ENCODE results near the gene TSNAXIP1.
"Not testable (repeated sequence)": the region's sequence is repeated elsewhere in the genome, so short reads cannot be mapped to it uniquely, and the experiment has no call there.

The TSNAXIP1 gene

DNA sequence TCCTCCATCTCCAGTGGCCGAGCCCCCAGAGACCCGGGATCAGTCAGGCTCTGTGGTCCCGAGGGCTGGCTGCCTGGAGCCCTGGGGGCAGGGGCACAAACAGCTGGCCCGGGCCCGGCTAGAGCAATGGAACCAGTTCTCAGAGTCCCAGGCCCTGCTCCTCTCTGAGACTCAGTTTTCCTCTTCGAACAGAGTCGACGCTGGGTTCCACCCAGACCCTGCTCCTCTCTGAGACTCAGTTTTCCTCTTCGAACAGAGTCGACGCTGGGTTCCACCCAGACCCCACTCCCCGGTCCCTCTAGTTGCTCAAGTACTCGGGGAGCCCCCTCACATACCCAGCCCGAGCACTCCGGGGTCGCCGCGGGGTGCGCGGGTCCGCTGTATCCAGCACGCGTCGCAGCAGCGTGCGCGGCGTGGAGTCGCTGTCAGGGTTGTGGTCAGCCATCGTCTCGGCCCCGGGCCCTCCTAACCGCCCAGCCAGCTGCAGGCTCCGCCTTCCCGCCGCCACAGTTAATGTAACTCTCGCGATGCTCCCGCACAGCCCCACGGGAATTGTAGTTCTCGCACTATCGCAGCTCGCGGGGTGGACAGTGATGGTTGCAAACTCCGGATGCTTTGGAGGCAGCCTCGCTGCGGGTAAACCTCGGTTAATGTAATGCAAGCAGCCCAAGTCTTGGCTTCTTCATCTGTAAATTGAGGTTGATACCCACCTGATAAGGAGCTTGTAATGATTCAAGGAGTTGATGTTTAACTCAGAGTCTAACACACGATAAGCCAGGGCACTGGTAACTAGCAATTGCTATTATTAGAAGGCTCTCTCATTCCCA, 26.9 kb downstream of the TSNAXIP1 start:
- FAIRE-seq: no peak
- DNase-seq (ENCODE audit: low spot score): peak; percentile 75

DNA sequence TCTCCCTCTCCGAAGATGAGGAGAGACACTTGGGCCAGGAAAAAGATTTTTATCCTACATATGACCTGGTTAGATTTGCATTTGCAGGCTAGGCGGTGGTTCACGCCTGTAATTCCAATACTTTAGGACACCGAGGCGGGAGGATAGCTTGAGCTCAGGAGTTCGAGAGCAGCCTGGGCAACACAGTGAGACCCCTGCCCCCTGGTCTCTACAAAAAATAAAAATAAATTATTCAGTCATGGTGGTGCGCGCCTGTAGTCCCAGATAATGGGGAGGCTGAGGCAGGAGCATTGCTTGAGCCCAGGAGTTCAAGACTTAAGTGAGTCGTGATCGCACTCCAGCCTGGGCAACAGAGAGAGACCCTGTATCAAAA, 27.5 kb downstream of the TSNAXIP1 start:
- DNase-seq (ENCODE audit: low spot score) (no peak), FAIRE-seq (no peak)

DNA sequence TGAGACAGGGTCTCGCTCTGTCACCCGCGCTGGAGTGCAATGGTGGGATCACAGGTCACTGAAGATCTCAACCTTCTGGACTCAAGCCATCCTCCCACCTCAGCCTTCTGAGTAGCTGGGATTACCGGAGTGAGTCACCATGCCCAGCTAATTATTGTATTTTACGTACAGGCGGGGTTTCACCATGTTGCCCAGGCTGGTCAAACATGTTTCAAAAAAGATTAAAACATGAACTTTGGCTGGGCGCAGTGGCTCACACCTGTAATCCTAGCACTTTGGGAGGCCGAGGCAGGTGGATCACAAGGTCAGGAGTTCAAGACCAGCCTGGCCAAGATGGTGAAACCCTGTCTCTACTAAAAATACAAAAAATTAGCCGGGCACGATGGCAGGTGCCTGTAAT, 30.5 kb downstream of the TSNAXIP1 start:
- not testable (repeated sequence) for FAIRE-seq; DNase-seq (ENCODE audit: low spot score)

DNA sequence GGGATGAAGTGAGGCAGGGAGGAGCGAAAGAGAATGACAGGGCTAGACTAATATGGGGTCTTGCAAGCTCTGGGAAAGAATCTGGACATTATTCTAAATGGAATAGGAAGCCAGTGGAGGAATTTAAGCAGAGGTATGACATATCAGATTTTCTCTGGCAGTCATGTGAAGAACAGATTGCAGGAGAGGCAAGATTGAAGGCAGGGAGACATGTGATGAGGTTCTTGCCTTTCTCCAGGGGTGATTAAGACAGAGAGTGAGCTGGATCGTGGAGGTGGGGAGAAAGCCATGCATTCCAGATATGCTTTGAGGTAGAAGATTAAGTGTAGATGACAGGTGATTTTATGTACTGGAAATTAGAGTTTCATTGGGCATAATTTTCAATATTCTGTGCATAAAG, 31.1 kb downstream of the TSNAXIP1 start:
- FAIRE-seq (no peak), DNase-seq (ENCODE audit: low spot score) (no peak)

DNA sequence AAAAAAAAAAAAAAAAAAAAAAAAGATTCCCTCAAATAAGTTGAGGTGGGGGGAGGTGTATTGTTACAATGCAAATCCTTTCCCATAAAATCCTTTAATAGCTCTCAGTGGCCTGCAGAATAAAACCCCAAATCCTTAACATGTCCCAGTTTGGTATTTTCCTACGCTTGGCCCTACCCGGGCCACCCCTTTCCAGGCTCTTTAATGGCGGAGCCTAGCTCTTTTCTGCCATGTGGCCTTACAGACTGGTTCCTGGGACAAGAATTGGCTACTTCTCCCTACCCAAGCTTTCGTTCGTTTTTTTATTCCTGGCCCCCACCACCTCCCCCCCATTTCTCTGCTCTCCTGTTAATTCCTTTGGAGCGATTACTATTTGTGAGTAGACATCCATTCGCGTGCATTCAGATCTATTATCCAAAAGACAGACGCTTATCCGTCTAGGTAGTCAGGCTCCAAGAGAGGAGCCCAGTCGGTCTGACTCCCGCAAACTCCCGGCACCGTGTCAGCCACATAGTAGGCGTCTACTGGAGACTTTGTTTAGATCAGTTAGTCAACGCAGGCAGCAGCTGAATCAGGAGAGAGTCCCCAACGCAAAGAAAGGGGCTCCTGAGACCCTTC, 34.6 kb downstream of the TSNAXIP1 start:
- DNase-seq (ENCODE audit: low spot score) (no peak), FAIRE-seq (no peak)

DNA sequence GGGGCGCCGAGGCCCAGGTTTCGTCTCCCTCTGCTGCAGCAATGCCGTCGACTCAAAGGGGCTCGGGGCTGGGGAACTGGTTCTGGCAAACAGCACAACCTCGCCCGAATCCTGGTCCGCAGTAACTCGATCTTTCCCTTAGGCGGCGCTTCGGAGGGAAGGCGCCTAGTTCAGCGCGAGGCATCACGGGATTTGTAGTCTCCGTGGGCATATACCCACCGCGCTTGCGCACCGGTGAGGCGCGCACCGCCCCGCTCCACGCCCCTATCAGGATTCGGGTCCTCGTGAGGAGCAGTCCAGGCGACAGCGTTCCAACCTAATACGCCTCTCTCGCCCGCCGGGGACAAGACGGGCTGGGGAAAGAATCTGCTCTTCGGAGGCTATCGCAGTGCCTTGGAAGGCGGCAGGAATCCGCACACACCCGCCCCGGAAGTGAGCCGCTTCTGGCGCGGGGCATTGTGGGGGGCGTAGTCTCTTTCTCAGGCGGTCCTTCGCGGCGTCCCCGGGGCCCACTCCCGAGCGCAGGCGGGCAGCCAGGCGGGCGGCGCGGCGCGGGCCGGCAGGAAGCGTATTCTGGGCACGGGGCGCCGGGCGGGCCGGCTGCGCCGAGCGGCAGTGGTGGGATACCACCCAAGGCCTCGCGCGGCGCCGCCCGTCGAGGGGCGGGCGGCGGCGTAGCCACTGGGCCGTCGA, 35.3 kb downstream of the TSNAXIP1 start, which contains the start of gene THAP11:
TSS of gene THAP11 (plus strand) at position 505 of the 693 bp plus-strand sequence. CDS start 235 bp downstream, outside the sequence.
- DNase-seq (ENCODE audit: low spot score) (peak; percentile 87), FAIRE-seq (no peak)

DNA sequence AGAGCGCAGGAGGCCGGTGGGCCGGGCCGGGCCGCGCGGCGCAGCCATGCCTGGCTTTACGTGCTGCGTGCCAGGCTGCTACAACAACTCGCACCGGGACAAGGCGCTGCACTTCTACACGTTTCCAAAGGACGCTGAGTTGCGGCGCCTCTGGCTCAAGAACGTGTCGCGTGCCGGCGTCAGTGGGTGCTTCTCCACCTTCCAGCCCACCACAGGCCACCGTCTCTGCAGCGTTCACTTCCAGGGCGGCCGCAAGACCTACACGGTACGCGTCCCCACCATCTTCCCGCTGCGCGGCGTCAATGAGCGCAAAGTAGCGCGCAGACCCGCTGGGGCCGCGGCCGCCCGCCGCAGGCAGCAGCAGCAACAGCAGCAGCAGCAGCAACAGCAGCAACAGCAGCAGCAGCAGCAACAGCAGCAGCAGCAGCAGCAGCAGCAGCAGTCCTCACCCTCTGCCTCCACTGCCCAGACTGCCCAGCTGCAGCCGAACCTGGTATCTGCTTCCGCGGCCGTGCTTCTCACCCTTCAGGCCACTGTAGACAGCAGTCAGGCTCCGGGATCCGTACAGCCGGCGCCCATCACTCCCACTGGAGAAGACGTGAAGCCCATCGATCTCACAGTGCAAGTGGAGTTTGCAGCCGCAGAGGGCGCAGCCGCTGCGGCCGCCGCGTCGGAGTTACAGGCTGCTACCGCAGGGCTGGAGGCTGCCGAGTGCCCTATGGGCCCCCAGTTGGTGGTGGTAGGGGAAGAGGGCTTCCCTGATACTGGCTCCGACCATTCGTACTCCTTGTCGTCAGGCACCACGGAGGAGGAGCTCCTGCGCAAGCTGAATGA, 36.0 kb downstream of the TSNAXIP1 start:
- no peak for DNase-seq (ENCODE audit: low spot score)
- FAIRE-seq: no peak

DNA sequence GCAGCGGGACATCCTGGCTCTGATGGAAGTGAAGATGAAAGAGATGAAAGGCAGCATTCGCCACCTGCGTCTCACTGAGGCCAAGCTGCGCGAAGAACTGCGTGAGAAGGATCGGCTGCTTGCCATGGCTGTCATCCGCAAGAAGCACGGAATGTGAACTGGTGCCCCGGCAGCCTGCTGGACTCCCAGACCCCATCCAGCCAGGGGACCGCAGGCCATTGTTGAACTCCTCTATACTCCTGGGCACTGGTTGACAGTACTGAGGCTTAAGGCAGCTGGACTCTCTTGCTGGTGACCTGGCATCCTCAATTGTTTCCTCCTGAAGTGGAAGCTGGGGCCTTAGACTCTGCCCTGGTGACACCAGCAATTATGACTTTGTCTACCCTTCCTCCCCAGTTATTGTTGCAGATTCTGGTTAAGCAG, 36.7 kb downstream of the TSNAXIP1 start:
- FAIRE-seq: no peak
- DNase-seq (ENCODE audit: low spot score): no peak

DNA sequence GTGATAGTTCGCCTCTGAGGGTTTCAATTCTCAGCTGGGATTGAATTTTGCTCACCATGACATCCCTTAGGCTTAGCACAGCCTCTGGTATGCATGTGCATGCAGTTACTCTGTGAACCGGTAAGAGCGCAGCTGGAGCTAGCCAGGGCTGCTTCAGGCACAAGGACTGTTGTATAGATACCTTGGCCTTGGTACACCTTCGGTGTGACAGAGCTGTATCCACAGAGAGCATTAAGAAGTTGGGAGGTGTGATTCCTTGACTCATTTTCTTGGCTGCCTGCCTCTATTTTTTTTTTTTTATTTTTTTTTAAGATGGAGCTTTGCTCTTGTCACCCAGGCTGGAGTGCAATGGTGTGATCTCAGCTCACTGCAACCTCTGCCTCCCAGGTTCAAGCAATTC, 37.8 kb downstream of the TSNAXIP1 start:
- FAIRE-seq: no peak
- DNase-seq (ENCODE audit: low spot score): no peak

DNA sequence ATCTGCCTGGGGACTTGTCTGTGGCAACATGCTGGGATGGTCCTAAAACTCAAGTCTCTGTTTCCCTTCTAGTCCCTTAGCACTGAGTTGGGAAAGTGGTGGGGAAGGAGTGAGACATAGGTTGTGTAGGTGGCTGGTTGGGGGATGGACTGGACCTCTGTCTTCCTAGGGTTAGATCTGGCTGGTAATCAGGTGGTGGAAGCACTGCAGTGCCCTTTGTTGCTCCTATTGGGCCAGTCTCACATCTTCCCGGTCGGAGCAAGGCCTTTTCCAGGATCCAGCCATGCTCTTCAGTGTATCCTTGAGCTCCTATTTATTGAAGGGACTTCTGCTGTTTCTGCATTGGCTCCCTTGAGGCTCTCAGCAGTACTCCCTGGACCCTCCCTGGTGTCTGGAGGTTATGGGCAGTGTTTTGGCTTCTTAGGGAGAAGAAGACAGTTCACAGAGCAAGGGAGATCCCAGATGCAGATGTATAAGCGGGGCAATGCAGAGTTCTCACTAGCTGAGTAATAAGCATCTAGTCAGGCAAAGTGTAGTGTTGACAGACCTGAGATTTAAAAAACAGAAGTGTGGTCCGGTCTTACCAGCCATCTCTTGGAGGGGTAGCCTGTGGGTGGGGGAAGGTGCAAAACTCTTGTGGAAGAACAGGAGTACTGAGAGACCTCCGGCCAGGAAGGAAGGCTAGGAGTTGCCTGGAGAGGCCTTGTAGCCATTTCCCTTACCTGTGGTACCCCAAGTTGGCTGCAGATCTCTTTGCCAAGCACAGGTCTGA, 38.8 kb downstream of the TSNAXIP1 start:
- DNase-seq (ENCODE audit: low spot score): no peak
- FAIRE-seq: no peak

DNA sequence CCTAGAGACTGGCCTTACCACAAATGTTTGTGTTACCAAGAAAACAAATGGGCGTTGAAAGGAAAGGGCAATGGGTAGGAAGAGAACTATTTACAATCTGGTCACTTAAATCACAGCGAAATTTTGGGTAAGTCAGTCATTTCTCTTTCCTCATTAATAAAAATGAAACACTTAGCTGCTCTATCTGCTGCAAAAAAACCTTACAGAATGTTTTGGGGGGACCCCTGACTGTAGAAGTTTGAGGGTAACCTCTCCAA, 39.3 kb downstream of the TSNAXIP1 start:
- FAIRE-seq: no peak
- DNase-seq (ENCODE audit: low spot score): no peak

DNA sequence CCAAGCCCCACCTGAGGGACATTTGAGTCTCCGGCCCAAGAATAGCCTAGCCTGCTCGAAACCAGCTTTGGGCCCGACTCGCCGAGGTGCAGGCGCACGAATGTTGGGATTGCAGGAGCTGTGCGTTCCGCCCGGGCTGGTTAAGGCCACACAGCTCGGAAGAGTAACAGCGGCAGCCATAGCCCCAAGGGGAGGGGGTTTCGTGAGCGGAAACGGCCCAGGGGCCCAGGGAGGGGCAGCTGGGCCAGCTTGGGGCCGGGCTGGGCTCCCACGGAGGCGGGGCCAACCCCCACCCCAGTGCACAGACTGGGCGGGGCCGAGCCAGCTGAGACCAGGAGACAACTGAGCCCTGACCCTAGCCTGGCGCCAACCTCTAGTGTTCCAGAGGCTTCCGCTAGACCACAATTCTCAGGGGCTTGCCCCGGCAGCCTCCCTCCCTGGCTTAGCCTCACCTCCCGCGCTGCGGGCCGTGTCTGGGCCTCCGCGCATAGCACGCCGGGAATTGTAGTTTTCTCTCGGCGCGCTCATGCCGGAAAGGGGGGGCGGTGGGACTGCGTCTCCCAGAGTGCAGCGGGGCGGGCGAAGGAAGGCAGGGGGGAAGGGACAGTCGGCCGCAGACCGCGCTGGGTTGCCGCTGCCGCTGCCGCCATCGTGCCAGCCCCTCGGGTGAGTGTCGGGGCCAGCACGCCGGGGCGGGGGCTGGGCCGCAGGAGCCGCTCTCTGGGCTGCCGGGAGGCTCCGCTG, 39.8 kb downstream of the TSNAXIP1 start, which contains the start of gene NUTF2:
TSS of gene NUTF2 (plus strand) at position 614 of the 744 bp plus-strand sequence. CDS start 18,198 bp downstream, outside the sequence.
- FAIRE-seq: peak; percentile 65
- DNase-seq (ENCODE audit: low spot score): peak; percentile 93

DNA sequence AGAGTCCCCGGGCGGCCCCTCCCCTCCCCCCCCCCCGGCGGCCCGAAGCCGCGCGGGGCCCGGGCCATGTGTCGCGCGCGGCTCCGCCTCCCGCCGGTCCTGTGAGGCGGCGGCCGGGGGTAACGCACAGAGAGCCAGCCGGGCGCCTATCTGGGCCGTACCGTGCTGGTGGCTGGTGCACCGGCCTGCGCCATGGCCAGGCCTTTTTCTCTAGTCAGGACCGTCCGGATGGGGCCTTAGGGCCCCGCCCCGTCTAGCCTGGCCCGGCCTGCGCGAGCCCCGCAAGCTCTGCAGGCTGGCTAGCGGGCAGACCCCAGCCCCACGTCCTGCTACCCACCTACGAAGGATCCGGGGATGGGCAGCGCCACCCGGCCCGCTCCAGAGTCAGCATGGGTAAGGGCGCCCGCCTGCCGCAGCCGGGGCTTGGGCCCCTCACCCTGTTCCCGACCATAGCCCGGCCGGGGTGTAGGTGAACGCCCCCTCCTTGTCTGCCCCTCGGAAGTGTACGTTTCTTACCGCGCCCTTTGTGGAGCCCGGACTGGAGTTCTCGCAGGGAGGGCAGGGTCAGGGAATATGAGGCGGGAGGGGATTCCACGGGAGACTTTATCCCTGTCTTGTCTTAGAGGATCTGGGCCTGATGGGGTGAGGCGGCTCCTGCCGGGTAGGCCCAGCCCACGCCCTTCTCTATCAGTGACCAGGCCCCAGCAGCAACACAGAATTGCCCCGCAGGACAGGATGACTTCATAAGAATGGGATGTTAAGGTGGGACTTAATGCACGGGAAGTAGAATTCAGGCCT, 40.6 kb downstream of the TSNAXIP1 start, which contains the start of gene CENPT:
TSS of gene CENPT (minus strand) at position 630 of the 798 bp plus-strand sequence. CDS start 13,834 bp downstream, outside the sequence.
- DNase-seq (ENCODE audit: low spot score) (peak; percentile 70), FAIRE-seq (no peak)

DNA sequence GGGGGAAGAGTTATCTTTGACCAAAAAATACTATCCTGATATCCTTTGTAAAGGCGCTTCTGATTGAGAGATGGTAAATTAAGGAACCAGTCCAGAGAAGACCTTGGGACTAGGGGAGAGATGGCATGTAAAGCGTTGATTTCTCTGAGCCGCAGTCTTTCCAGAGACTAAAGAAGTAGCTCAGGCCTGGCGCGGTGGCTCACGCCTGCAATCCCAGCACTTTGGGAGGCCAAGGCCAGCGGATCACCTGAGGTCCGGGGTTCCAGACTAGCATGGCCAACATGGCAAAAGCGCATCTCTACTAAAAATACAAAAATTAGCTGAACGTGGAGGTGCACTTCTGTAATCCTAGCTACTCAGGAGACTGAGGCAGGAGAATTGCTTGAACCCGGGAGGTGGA, 41.4 kb downstream of the TSNAXIP1 start:
- no peak for FAIRE-seq

DNA sequence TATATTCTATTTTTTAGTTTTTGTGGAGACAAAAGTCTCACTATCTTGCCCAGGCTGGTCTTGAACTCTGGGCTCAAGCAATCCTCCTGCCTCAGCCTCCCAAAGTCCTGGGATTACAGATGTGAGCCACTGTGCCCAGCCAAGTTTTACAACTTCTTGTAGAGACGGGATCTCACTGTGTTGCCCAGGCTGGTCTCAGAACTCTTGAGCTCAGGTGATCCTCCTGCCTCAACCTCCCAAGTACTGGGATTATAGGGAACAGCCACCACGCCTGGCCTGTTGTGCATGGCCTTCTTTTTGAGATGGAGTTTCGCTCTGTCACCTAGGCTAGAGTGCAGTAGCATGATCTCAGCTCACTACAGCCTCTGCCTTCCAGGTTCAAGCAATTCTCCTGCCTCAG, 47.0 kb downstream of the TSNAXIP1 start:
- DNase-seq (ENCODE audit: low spot score): no peak
- no peak for FAIRE-seq

More for the DNA sequence above, 41.4 kb downstream of the TSNAXIP1 start:
- no peak for DNase-seq (ENCODE audit: low spot score)

DNA sequence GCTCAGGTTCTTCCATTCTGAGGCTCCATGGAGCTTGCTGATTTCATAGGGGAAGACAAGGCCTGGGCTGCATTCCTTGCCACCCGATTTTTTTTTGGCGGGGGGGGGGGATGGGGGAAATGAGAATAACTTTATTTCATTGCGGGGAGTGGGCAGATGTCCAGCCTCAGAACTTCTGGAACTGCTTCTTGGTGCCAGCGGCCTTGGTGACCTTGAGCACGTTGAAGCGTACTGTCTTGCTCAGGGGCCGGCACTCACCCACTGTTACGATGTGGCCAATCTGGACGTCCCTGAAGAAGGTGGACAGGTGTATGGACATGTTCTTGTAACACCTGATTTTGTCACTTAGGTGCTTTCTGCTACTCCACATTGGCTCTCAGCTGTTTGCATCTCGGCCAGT, 49.1 kb downstream of the TSNAXIP1 start:
- no peak for DNase-seq (ENCODE audit: low spot score)
- no peak for FAIRE-seq

DNA sequence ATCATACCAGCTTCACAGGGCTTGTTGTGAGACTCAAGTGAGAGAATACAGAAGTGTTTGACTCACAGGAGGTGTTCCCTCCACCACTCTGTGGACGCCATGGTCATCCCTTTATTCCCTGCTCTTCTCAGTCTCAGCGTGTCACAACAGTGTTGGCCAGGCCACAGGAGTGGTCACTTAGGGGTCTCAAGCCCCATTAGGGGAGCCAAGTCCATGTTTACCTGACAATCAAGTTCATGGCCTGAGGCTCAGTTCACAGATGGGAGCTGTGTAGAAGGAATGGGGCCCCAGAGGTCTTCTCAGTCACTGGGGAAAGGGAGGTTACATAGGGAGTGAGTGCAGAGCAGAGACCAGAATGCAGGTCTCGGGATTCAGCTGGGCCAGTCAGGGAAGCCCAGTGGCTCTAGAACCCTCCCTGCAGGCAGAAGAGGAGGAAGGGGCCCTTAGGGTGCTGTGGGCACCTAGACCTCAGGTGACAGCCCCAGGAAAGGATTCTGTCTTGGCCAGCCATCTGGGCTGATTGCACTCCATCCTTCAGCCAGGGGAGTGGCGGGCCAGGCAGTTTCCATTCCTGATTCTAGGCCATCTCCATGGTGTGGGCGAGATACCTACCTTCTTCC, 50.3 kb downstream of the TSNAXIP1 start:
- FAIRE-seq (no peak), DNase-seq (ENCODE audit: low spot score) (no peak)

DNA sequence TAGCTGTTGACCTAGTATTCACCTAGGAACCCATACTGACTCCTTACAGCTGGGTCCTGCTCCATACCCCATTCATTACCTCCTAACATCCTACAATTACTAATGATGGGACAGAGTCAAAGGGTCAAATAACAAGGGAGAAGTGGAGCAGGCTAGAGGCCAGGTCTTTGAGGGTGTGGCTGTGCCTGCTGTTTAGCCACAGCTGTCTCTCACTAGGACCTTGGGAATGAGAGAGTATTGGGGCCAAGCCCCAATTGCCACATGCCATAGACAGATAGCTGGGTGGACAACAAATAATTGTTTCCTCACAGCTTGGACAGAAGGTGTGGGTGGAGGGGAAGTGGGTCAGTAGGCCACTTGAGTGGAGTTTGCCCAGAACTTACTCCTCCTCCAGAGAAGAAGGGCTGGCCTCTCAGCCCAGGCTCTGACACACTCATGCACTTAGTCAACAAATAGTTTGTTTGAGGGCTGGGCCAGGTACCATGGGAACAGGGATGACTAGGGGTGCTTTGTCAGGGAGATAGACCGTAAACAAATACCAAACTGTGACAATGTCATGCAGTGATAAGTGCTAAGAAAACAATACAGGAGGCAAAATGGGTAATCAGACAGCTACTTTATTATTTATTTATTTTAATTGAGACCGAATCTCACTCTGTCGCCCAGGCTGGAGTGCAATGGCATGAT, 51.0 kb downstream of the TSNAXIP1 start:
- FAIRE-seq: no peak
- DNase-seq (ENCODE audit: low spot score): peak; percentile 90

Measured in RCC 7860 (cell line).